Liver (tissue), 9 donors: ENCODE measurements around the gene MAP4K1. TPM values are rescaled to one million over a fixed set of nuclear protein-coding genes. Genes with fewer than 3 reads are reported as not detected.

Source experiments
- DNase-seq: peaks from one replicate; pipeline ENCODE4 v3.0.0-alpha.2; 2017; ENCODE audit warnings: low spot score
- H3K27ac ChIP-seq, 2 donors: one replicate each; pipeline ENCODE4 v1.7.0; 2013; ENCODE audit warnings: inconsistent platforms in 2 of 2, low read length in 2 of 2, control low read depth in 1 of 2, low read depth in 1 of 2, mild to moderate bottlenecking in 1 of 2
- H3K27me3 ChIP-seq, 4 donors: one replicate each; pipeline versions ENCODE4 v1.6.1 to v1.7.0; 2013; ENCODE audit warnings: low read length in 3 of 4, inconsistent platforms in 1 of 4, mild to moderate bottlenecking in 1 of 4, moderate library complexity in 1 of 4; ENCODE audit not compliant: control insufficient read depth in 4 of 4, insufficient read depth in 4 of 4
- H3K36me3 ChIP-seq, 4 donors: one replicate each; pipeline versions ENCODE4 v1.6.1 to v1.7.0; 2013; ENCODE audit warnings: low read length in 3 of 4, mild to moderate bottlenecking in 3 of 4, low read depth in 1 of 4, moderate library complexity in 1 of 4; ENCODE audit not compliant: control insufficient read depth in 4 of 4, insufficient read depth in 3 of 4
- H3K4me1 ChIP-seq, 4 donors: one replicate each; pipeline versions ENCODE4 v1.6.1 to v1.7.0; 2013; ENCODE audit warnings: low read length in 3 of 4, mild to moderate bottlenecking in 3 of 4, moderate library complexity in 1 of 4; ENCODE audit not compliant: control insufficient read depth in 4 of 4, insufficient read depth in 4 of 4
- H3K4me3 ChIP-seq, 3 donors: one replicate each; pipeline versions ENCODE4 v1.6.1 to v1.7.0; 2013; ENCODE audit warnings: low read length in 3 of 3, control low read depth in 1 of 3, low read depth in 1 of 3, mild to moderate bottlenecking in 1 of 3
- H3K9ac ChIP-seq, 2 donors: one replicate each; pipeline ENCODE4 v1.7.0; 2013; ENCODE audit warnings: low read length in 2 of 2, mild to moderate bottlenecking in 2 of 2, moderate library complexity in 2 of 2, control low read depth in 1 of 2, low read depth in 1 of 2
- H3K9me3 ChIP-seq, 4 donors: one replicate each; pipeline versions ENCODE4 v1.6.1 to v1.7.0; 2013; ENCODE audit warnings: low read length in 3 of 4; ENCODE audit not compliant: control insufficient read depth in 4 of 4
- EGR1 ChIP-seq, 2 donors: IDR thresholded peaks; 2 replicates each; pipeline ENCODE4 v1.6.1; 2016 to 2018; ENCODE audit warnings: antibody characterized with exemption in 2 of 2, low read depth in 2 of 2
- FOXA1 ChIP-seq: IDR thresholded peaks from 2 replicates; pipeline ENCODE4 v1.6.1; 2016; ENCODE audit warnings: antibody characterized with exemption
- FOXA2 ChIP-seq: IDR thresholded peaks from 2 replicates; pipeline ENCODE4 v1.6.1; 2016; ENCODE audit warnings: antibody characterized with exemption
- GABPA ChIP-seq, 2 donors: IDR thresholded peaks in 1 of 2; conservative IDR thresholded peaks in 1 of 2; 2 replicates each; pipeline ENCODE4 v1.6.1; 2016; ENCODE audit warnings: antibody characterized with exemption in 2 of 2, mild to moderate bottlenecking in 1 of 2, moderate library complexity in 1 of 2
- HNF4A ChIP-seq, 2 donors: conservative IDR thresholded peaks; 2 replicates each; pipeline ENCODE4 v1.6.1; 2016; ENCODE audit warnings: antibody characterized with exemption in 2 of 2, mild to moderate bottlenecking in 2 of 2
- JUND ChIP-seq, 2 donors: IDR thresholded peaks; 2 replicates each; pipeline ENCODE4 v1.6.1; 2016; ENCODE audit warnings: antibody characterized with exemption in 2 of 2
- NR2F2 ChIP-seq: IDR thresholded peaks from 2 replicates; pipeline ENCODE4 v1.6.1; 2016; ENCODE audit warnings: antibody characterized with exemption
- RAD21 ChIP-seq, 2 donors: IDR thresholded peaks; 2 replicates each; pipeline ENCODE4 v1.6.1; 2016; ENCODE audit warnings: antibody characterized with exemption in 2 of 2, mild to moderate bottlenecking in 2 of 2
- RXRA ChIP-seq, 2 donors: IDR thresholded peaks; 2 replicates each; pipeline ENCODE4 v1.6.1; 2017 to 2018; ENCODE audit warnings: antibody characterized with exemption in 2 of 2, mild to moderate bottlenecking in 1 of 2
- SP1 ChIP-seq: IDR thresholded peaks from 2 replicates; pipeline ENCODE4 v1.6.1; 2018; ENCODE audit warnings: antibody characterized with exemption, mild to moderate bottlenecking
- TAF1 ChIP-seq: conservative IDR thresholded peaks from 2 replicates; pipeline ENCODE4 v1.6.1; 2016; ENCODE audit warnings: antibody characterized with exemption, mild to moderate bottlenecking
- YY1 ChIP-seq: IDR thresholded peaks from 2 replicates; pipeline ENCODE4 v1.6.1; 2016; ENCODE audit warnings: antibody characterized with exemption, mild to moderate bottlenecking
- WGBS: extraction: QIAGEN DNeasy Blood & Tissue Kit; methylation state at CpG from one replicate; pipeline ENCODE4 v1.1.7; 2013; 5-methylcytosine and 5-hydroxymethylcytosine counted together
- polyA plus RNA-seq, 2 donors: library from polyadenylated mRNA; stranded (reverse) in 1 of 2; unstranded in 1 of 2; fragments of 200-250 nt in 1 of 2; fragments of >200 nt in 1 of 2; fragmentation: Nextera tagmentation in 1 of 2; extraction: Ambion mirVana in 1 of 2; gene quantifications; one replicate each; pipeline versions ENCODE4 v1.2.1 to v1.2.3, GENCODE V29; 2013 to 2015
- total RNA-seq, 2 donors: library from RNA; depleted of rRNA; stranded (reverse); fragments of >200 nt; gene quantifications; one replicate each; pipeline ENCODE4 v1.2.3, GENCODE V29; 2014
- TF ChIP-seq, protein P1 (sequence below): IDR thresholded peaks from 2 replicates; pipeline ENCODE4 v1.6.1; 2016; ENCODE audit warnings: antibody characterized with exemption
- TF ChIP-seq, protein P2 (sequence below): IDR thresholded peaks from 2 replicates; pipeline ENCODE4 v1.6.1; 2016; ENCODE audit warnings: antibody characterized with exemption, mild to moderate bottlenecking
- TF ChIP-seq, protein P3 (sequence below): IDR thresholded peaks from 2 replicates; pipeline ENCODE4 v1.6.1; 2016; ENCODE audit warnings: antibody characterized with exemption
- TF ChIP-seq, protein P4 (sequence below): IDR thresholded peaks from 2 replicates; pipeline ENCODE4 v1.6.1; 2016; ENCODE audit warnings: antibody characterized with exemption
- TF ChIP-seq, protein P5 (sequence below): fragments of 150-350 bp; IDR thresholded peaks from 2 replicates; pipeline ENCODE4 v1.5.1; 2017; ENCODE audit warnings: improper control_type of control experiment, low read depth, low read length; ENCODE audit not compliant: missing input control
- donor health status: healthy.
- donor health status: healthy.
- donor health status: healthy.
- donor health status: healthy.
- donor health status: healthy.

The MAP4K1 gene
- total and polyA plus RNA-seq, 4 donors: 0.89 to 3.1 (median 1.9) TPM

DNA sequence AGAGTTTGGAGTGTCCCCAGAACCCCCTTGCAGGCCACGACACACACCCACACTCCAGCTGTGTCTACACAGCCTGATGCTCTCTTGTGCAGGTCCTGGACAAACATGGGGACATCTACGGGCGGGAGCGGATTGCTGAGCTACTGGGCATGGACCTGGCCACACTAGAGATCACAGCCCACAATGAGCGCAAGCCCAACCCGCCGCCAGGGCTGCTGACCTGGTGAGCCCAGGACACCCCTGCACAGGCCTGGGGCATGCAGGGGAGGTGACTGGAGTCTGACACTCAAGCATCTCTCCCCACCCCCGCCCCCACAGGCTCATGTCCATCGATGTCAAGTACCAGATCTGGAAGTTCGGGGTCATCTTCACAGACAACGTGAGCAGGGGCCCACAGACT is 39.9 kb downstream of the MAP4K1 start:
- H3K36me3 ChIP-seq: no peaks in the 10 kb centered on the region
- no peak overlapping the region for H3K4me3 ChIP-seq
- H3K9me3 ChIP-seq: no peaks in the 10 kb centered on the region
- no peak for DNase-seq
- no peak overlapping the region for H3K27ac ChIP-seq
- H3K4me1 ChIP-seq: no peaks in the 10 kb centered on the region
- no peak overlapping the region for H3K9ac ChIP-seq
- TF ChIP-seq SP1: no peak
- TF ChIP-seq YY1: no peak
- no peak for TF ChIP-seq FOXA2
- TF ChIP-seq NR2F2: no peak
- TF ChIP-seq, protein P1, sequence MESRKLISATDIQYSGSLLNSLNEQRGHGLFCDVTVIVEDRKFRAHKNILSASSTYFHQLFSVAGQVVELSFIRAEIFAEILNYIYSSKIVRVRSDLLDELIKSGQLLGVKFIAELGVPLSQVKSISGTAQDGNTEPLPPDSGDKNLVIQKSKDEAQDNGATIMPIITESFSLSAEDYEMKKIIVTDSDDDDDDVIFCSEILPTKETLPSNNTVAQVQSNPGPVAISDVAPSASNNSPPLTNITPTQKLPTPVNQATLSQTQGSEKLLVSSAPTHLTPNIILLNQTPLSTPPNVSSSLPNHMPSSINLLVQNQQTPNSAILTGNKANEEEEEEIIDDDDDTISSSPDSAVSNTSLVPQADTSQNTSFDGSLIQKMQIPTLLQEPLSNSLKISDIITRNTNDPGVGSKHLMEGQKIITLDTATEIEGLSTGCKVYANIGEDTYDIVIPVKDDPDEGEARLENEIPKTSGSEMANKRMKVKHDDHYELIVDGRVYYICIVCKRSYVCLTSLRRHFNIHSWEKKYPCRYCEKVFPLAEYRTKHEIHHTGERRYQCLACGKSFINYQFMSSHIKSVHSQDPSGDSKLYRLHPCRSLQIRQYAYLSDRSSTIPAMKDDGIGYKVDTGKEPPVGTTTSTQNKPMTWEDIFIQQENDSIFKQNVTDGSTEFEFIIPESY: no peak
- TF ChIP-seq, protein P2, sequence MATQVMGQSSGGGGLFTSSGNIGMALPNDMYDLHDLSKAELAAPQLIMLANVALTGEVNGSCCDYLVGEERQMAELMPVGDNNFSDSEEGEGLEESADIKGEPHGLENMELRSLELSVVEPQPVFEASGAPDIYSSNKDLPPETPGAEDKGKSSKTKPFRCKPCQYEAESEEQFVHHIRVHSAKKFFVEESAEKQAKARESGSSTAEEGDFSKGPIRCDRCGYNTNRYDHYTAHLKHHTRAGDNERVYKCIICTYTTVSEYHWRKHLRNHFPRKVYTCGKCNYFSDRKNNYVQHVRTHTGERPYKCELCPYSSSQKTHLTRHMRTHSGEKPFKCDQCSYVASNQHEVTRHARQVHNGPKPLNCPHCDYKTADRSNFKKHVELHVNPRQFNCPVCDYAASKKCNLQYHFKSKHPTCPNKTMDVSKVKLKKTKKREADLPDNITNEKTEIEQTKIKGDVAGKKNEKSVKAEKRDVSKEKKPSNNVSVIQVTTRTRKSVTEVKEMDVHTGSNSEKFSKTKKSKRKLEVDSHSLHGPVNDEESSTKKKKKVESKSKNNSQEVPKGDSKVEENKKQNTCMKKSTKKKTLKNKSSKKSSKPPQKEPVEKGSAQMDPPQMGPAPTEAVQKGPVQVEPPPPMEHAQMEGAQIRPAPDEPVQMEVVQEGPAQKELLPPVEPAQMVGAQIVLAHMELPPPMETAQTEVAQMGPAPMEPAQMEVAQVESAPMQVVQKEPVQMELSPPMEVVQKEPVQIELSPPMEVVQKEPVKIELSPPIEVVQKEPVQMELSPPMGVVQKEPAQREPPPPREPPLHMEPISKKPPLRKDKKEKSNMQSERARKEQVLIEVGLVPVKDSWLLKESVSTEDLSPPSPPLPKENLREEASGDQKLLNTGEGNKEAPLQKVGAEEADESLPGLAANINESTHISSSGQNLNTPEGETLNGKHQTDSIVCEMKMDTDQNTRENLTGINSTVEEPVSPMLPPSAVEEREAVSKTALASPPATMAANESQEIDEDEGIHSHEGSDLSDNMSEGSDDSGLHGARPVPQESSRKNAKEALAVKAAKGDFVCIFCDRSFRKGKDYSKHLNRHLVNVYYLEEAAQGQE: no peak
- no peak for TF ChIP-seq FOXA1
- TF ChIP-seq, protein P3, sequence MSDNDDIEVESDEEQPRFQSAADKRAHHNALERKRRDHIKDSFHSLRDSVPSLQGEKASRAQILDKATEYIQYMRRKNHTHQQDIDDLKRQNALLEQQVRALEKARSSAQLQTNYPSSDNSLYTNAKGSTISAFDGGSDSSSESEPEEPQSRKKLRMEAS: no peak
- no peak for TF ChIP-seq RXRA (IDR thresholded peaks at IDR 0.05)
- TF ChIP-seq RAD21 (IDR thresholded peaks at IDR 0.05): no peak
- TF ChIP-seq, protein P4, sequence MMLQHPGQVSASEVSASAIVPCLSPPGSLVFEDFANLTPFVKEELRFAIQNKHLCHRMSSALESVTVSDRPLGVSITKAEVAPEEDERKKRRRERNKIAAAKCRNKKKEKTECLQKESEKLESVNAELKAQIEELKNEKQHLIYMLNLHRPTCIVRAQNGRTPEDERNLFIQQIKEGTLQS: no peak
- TF ChIP-seq, protein P5, sequence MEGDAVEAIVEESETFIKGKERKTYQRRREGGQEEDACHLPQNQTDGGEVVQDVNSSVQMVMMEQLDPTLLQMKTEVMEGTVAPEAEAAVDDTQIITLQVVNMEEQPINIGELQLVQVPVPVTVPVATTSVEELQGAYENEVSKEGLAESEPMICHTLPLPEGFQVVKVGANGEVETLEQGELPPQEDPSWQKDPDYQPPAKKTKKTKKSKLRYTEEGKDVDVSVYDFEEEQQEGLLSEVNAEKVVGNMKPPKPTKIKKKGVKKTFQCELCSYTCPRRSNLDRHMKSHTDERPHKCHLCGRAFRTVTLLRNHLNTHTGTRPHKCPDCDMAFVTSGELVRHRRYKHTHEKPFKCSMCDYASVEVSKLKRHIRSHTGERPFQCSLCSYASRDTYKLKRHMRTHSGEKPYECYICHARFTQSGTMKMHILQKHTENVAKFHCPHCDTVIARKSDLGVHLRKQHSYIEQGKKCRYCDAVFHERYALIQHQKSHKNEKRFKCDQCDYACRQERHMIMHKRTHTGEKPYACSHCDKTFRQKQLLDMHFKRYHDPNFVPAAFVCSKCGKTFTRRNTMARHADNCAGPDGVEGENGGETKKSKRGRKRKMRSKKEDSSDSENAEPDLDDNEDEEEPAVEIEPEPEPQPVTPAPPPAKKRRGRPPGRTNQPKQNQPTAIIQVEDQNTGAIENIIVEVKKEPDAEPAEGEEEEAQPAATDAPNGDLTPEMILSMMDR: no peak
- TF ChIP-seq EGR1 (IDR thresholded peaks at IDR 0.05; ENCODE audit: low read depth in 2 of 2): no peak
- TF ChIP-seq HNF4A (conservative IDR thresholded peaks at IDR 0.05): no peak
- no peak for TF ChIP-seq GABPA (IDR thresholded peaks at IDR 0.05 in 1 of 2, conservative IDR thresholded peaks at IDR 0.05 in 1 of 2)
- no peak for TF ChIP-seq JUND (IDR thresholded peaks at IDR 0.05)
- 87% methylated on average over 11 of the region's 11 CpGs for WGBS
- no peaks in the 10 kb centered on the region for H3K27me3 ChIP-seq

DNA sequence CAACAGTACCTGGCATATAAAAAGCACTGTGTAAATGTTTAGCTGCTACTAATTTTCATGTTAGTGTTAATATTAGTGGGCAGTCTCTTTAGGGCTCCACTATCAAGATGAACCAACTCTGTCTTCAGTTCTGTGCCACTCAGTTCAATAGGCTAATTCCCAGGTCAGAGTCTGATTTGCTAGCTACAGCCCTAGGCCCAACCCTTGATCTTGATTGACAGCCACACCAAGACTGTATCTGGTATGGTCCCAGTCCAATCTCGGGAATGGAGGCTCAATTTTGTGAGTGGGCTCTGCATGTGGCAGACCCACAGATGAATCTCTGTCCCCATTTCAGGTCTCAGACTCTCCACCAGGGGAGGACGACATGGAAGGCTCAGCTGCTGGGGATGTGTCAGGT is 46.1 kb downstream of the MAP4K1 start:
- Histone ChIP-seq H3K9me3 (no peaks in the 10 kb centered on the region), H3K4me3 (no peak overlapping the region), H3K4me1 (no peaks in the 10 kb centered on the region), H3K36me3 (no peaks in the 10 kb centered on the region), H3K27ac (no peak overlapping the region), H3K27me3 (no peaks in the 10 kb centered on the region), H3K9ac (no peak overlapping the region)
- no peak for DNase-seq
- WGBS: 87% methylated on average over 2 of the region's 2 CpGs
- TF ChIP-seq, protein P4: no peak
- TF ChIP-seq, protein P3: no peak
- TF ChIP-seq HNF4A (conservative IDR thresholded peaks at IDR 0.05) (no peak), RAD21 (IDR thresholded peaks at IDR 0.05) (no peak), YY1 (no peak), JUND (IDR thresholded peaks at IDR 0.05) (no peak), GABPA (IDR thresholded peaks at IDR 0.05 in 1 of 2, conservative IDR thresholded peaks at IDR 0.05 in 1 of 2) (no peak), FOXA1 (no peak), SP1 (no peak), TAF1 (no peak), FOXA2 (no peak), RXRA (IDR thresholded peaks at IDR 0.05) (no peak)
- TF ChIP-seq, protein P5: no peak
